Measurements from ENCODE around the gene MS4A4A.

Gene MS4A4A

GRCh38 chr11:60357771-60358170, 77.3 kb downstream of the MS4A4A start:
- DNase-seq, result no peak
